Femur (tissue), 1 donor: ENCODE measurements around the gene HBG1.
A peak's percentile ranks its signal among the peaks of the same experiment; 100 is the strongest.
"Not testable (repeated sequence)": the region's sequence is repeated elsewhere in the genome, so short reads cannot be mapped to it uniquely, and the experiment has no call there.

Experiments
- DNase-seq: peaks from one replicate; pipeline ENCODE4 v3.0.0-alpha.2; 2017

Gene HBG1

GRCh38 chr11:5249807-5250396, at the start of gene HBG1:
TSS of gene HBG1 (minus strand) at chr11:5249857. CDS start at chr11:5249804, 53 bp downstream.
- DNase-seq: not testable (repeated sequence)

- DNase-seq: no peak
Measured at GRCh38 chr11:5298451-5298850, 48.8 kb upstream of the HBG1 start.

GRCh38 chr11:5297721-5298323, 48.2 kb upstream of the HBG1 start:
- no peak for DNase-seq

GRCh38 chr11:5294342-5294995, 44.8 kb upstream of the HBG1 start:
- not testable (repeated sequence) for DNase-seq

GRCh38 chr11:5293028-5293427, 43.4 kb upstream of the HBG1 start:
- no peak for DNase-seq

GRCh38 chr11:5291207-5291838, 41.7 kb upstream of the HBG1 start:
- no peak for DNase-seq

- DNase-seq: no peak
Measured at GRCh38 chr11:5290106-5290505, 40.4 kb upstream of the HBG1 start.

- no peak for DNase-seq
Measured at GRCh38 chr11:5289696-5290095, 40.0 kb upstream of the HBG1 start.

- DNase-seq: no peak
Measured at GRCh38 chr11:5288906-5289550, 39.4 kb upstream of the HBG1 start.

- DNase-seq: peak; percentile 44
Measured at GRCh38 chr11:5288108-5288905, 38.6 kb upstream of the HBG1 start.

GRCh38 chr11:5286901-5287300, 37.2 kb upstream of the HBG1 start:
- no peak for DNase-seq

- no peak for DNase-seq
Measured at GRCh38 chr11:5286351-5286750, 36.7 kb upstream of the HBG1 start.

- DNase-seq: no peak
Measured at GRCh38 chr11:5285703-5286340, 36.2 kb upstream of the HBG1 start.

GRCh38 chr11:5284637-5285036, 35.0 kb upstream of the HBG1 start:
- DNase-seq: peak; percentile 27

- no peak for DNase-seq
Measured at GRCh38 chr11:5283882-5284281, 34.2 kb upstream of the HBG1 start.

GRCh38 chr11:5283086-5283485, 33.4 kb upstream of the HBG1 start:
- no peak for DNase-seq

- DNase-seq: no peak
Measured at GRCh38 chr11:5282628-5283027, 33.0 kb upstream of the HBG1 start.

- DNase-seq: no peak
Measured at GRCh38 chr11:5281596-5281995, 31.9 kb upstream of the HBG1 start.

- DNase-seq: peak; percentile 61
Measured at GRCh38 chr11:5280582-5281102, 31.0 kb upstream of the HBG1 start.

- DNase-seq: no peak
Measured at GRCh38 chr11:5279471-5280090, 29.9 kb upstream of the HBG1 start.

GRCh38 chr11:5277807-5278382, 28.2 kb upstream of the HBG1 start:
- DNase-seq: no peak
